ENCODE data around the gene ABRACL. TPM values are rescaled to one million over a fixed set of nuclear protein-coding genes. Genes with fewer than 3 reads are reported as not detected.

The ABRACL gene
- polyA plus RNA-seq, 2 of the 4 experiments (the other 2 are of a cell fraction) = 40.3 to 63.3 TPM

GRCh38 chr6:139037490-139037889, 8.9 kb downstream of the ABRACL start (continued):
- no peak for TF ChIP-seq CTCF (IDR thresholded peaks at IDR 0.05)
- TF ChIP-seq ZFP36 (IDR thresholded peaks at IDR 0.05; ENCODE audit: borderline replicate concordance, partially characterized antibody) = no peak
- no peak for TF ChIP-seq NR3C1 (IDR thresholded peaks at IDR 0.05)
- TF ChIP-seq BHLHE40 (IDR thresholded peaks at IDR 0.05; ENCODE audit: low read depth, low read length) = no peak

GRCh38 chr6:139044250-139044649, 15.7 kb downstream of the ABRACL start:
- H3K9me3 ChIP-seq = no peaks in the 10 kb centered on the region
- CTCF ChIA-PET = interaction anchor here (0.6 kb wide), 1 partner anchor 1264 kb away, joined by 3 read pairs; no protein-coding TSS in a partner anchor
- DNase-seq (ENCODE audit: low read depth in 1 of 2, low spot score in 1 of 2) (no peak), ATAC-seq (no peak), FAIRE-seq (no peak)
- H3K4me1 ChIP-seq = no peaks in the 10 kb centered on the region
- WGBS (ENCODE audit: missing lambda C conversion rate) = 86% methylated on average over 3 of the region's 3 CpGs
- H3K4me3 ChIP-seq = no peak overlapping the region
- TF ChIP-seq HMGXB4 (CRISPR knock-in tag; IDR thresholded peaks at IDR 0.05; ENCODE audit: borderline replicate concordance) (no peak), PBX3 (IDR thresholded peaks at IDR 0.05) (no peak), ESRRA (IDR thresholded peaks at IDR 0.05; ENCODE audit: borderline replicate concordance, low read length) (no peak), HEYL (CRISPR knock-in tag; IDR thresholded peaks at IDR 0.05) (no peak), TP53 (CRISPR knock-in tag; IDR thresholded peaks at IDR 0.05) (no peak), REST (IDR thresholded peaks at IDR 0.05) (no peak), NFE2L2 (conservative IDR thresholded peaks at IDR 0.05; ENCODE audit: low read length) (no peak), MAX (IDR thresholded peaks at IDR 0.05) (no peak), MAZ (IDR thresholded peaks at IDR 0.05; ENCODE audit: borderline replicate concordance, low read depth, low read length) (no peak), RNF2 (IDR thresholded peaks at IDR 0.05; ENCODE audit: borderline replicate concordance, low read depth) (no peak), POLR2A (IDR thresholded peaks at IDR 0.05; ENCODE audit: low read length) (no peak), ZC3H11A (IDR thresholded peaks at IDR 0.05) (no peak), SMC3 (IDR thresholded peaks at IDR 0.05) (no peak), BCL3 (IDR thresholded peaks at IDR 0.05) (no peak), MYC (IDR thresholded peaks at IDR 0.05; ENCODE audit: borderline replicate concordance, low read length) (no peak), SREBF2 (IDR thresholded peaks at IDR 0.05) (no peak)
- no peak overlapping the region for H3K27ac ChIP-seq
- H3K4me2 ChIP-seq = no peak overlapping the region
- POLR2A ChIA-PET = no interaction called here

Measured in A549 (cell line).